HG03097 (cell line): Measurements from ENCODE around the gene ARHGAP24.
"Not testable (repeated sequence)": the region's sequence is repeated elsewhere in the genome, so short reads cannot be mapped to it uniquely, and the experiment has no call there.

Experiments
- ATAC-seq: cut with Tn5 transposase; IDR thresholded peaks from one replicate; pipeline ENCODE4 v1.9.1; 2021; ENCODE audit not compliant: unreplicated experiment, low FRiP score

The ARHGAP24 gene

GRCh38 chr4:85979276-85979675 lies 504.3 kb downstream of the ARHGAP24 start:
- peak; percentile 100 for ATAC-seq

GRCh38 chr4:85986266-85986665 lies 511.3 kb downstream of the ARHGAP24 start:
- no peak for ATAC-seq

- no peak for ATAC-seq
Observed at GRCh38 chr4:85993641-85994040, 518.7 kb downstream of the ARHGAP24 start.

- no peak for ATAC-seq
Observed at GRCh38 chr4:85994576-85994975, 519.6 kb downstream of the ARHGAP24 start.

GRCh38 chr4:85995361-85995760 lies 520.4 kb downstream of the ARHGAP24 start:
- ATAC-seq = no peak

- no peak for ATAC-seq
Observed at GRCh38 chr4:86001591-86001990, 526.6 kb downstream of the ARHGAP24 start.

GRCh38 chr4:86004030-86004429 lies 529.1 kb downstream of the ARHGAP24 start:
- no peak for ATAC-seq

GRCh38 chr4:86006057-86006456 lies 531.1 kb downstream of the ARHGAP24 start:
- ATAC-seq = no peak

- no peak for ATAC-seq
Observed at GRCh38 chr4:86007042-86007441, 532.1 kb downstream of the ARHGAP24 start.

GRCh38 chr4:86011117-86011516 lies 536.2 kb downstream of the ARHGAP24 start:
- ATAC-seq = no peak

GRCh38 chr4:86013621-86014020 lies 538.7 kb downstream of the ARHGAP24 start:
- ATAC-seq = no peak

- peak; percentile 96 for ATAC-seq
Observed at GRCh38 chr4:86014599-86014998, 539.6 kb downstream of the ARHGAP24 start.

- no peak for ATAC-seq
Observed at GRCh38 chr4:86015412-86016350, 540.7 kb downstream of the ARHGAP24 start.

GRCh38 chr4:86019362-86019761 lies 544.4 kb downstream of the ARHGAP24 start:
- no peak for ATAC-seq

- no peak for ATAC-seq
Observed at GRCh38 chr4:86019906-86020305, 545.0 kb downstream of the ARHGAP24 start.

- ATAC-seq = not testable (repeated sequence)
Observed at GRCh38 chr4:86021671-86022070, 546.7 kb downstream of the ARHGAP24 start.

GRCh38 chr4:86026720-86027119 lies 551.8 kb downstream of the ARHGAP24 start:
- no peak for ATAC-seq

GRCh38 chr4:86031927-86032326 lies 557.0 kb downstream of the ARHGAP24 start:
- ATAC-seq = no peak

- no peak for ATAC-seq
Observed at GRCh38 chr4:86032476-86033022, 557.6 kb downstream of the ARHGAP24 start.

GRCh38 chr4:86033171-86033570 lies 558.2 kb downstream of the ARHGAP24 start:
- no peak for ATAC-seq

- no peak for ATAC-seq
Observed at GRCh38 chr4:86034616-86035015, 559.7 kb downstream of the ARHGAP24 start.

- ATAC-seq = no peak
Observed at GRCh38 chr4:86035688-86036087, 560.7 kb downstream of the ARHGAP24 start.
